Measurements from ENCODE around the gene PEAK3. TPM values are rescaled to one million over a fixed set of nuclear protein-coding genes. Genes with fewer than 3 reads are reported as not detected.
A peak's percentile ranks its signal among the peaks of the same experiment; 100 is the strongest.

PEAK3 gene
- total and polyA plus RNA-seq, 9 of the 15 experiments (the other 6 are each of a cell fraction or from before 2014, with no cell fraction given), result 0.07 to 0.40 TPM; not detected in 7

DNA sequence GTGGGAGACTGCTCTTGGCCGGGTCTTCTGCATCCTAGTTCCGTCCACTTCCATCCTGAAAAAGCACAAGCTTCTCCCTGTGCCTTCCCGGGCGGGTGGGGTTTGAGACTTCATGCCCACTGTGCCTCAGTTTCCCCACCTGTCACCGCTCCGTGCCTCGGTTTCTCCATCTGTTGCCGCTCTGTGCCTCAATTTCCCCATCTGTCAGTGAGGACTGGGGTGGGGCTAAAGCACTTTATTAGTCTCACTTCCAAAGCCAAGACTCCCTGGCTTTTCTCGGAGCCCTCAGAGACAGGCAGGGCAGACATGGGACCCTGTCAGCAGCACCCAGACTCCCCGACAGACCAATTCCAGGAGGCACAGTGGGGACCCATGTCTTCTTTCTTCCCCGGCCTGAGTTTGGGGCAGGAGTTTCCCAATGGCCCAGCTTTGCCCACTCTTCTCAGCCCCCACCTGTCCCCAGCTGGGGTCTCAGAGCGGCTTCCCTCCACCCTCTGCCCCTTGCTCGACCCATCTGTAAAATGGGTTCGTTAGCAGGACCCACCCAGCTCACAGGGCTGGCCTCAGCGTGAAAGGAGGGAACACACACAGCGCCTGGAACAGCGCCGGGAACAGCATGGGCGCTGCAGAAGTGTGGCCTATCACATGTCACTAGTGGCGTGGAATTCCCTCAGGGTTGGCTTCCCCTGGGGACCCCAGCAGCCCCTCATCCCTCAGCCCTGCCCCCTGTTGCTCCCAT is 4.6 kb upstream of the PEAK3 start (continued):
- TF ChIP-seq, protein P1, sequence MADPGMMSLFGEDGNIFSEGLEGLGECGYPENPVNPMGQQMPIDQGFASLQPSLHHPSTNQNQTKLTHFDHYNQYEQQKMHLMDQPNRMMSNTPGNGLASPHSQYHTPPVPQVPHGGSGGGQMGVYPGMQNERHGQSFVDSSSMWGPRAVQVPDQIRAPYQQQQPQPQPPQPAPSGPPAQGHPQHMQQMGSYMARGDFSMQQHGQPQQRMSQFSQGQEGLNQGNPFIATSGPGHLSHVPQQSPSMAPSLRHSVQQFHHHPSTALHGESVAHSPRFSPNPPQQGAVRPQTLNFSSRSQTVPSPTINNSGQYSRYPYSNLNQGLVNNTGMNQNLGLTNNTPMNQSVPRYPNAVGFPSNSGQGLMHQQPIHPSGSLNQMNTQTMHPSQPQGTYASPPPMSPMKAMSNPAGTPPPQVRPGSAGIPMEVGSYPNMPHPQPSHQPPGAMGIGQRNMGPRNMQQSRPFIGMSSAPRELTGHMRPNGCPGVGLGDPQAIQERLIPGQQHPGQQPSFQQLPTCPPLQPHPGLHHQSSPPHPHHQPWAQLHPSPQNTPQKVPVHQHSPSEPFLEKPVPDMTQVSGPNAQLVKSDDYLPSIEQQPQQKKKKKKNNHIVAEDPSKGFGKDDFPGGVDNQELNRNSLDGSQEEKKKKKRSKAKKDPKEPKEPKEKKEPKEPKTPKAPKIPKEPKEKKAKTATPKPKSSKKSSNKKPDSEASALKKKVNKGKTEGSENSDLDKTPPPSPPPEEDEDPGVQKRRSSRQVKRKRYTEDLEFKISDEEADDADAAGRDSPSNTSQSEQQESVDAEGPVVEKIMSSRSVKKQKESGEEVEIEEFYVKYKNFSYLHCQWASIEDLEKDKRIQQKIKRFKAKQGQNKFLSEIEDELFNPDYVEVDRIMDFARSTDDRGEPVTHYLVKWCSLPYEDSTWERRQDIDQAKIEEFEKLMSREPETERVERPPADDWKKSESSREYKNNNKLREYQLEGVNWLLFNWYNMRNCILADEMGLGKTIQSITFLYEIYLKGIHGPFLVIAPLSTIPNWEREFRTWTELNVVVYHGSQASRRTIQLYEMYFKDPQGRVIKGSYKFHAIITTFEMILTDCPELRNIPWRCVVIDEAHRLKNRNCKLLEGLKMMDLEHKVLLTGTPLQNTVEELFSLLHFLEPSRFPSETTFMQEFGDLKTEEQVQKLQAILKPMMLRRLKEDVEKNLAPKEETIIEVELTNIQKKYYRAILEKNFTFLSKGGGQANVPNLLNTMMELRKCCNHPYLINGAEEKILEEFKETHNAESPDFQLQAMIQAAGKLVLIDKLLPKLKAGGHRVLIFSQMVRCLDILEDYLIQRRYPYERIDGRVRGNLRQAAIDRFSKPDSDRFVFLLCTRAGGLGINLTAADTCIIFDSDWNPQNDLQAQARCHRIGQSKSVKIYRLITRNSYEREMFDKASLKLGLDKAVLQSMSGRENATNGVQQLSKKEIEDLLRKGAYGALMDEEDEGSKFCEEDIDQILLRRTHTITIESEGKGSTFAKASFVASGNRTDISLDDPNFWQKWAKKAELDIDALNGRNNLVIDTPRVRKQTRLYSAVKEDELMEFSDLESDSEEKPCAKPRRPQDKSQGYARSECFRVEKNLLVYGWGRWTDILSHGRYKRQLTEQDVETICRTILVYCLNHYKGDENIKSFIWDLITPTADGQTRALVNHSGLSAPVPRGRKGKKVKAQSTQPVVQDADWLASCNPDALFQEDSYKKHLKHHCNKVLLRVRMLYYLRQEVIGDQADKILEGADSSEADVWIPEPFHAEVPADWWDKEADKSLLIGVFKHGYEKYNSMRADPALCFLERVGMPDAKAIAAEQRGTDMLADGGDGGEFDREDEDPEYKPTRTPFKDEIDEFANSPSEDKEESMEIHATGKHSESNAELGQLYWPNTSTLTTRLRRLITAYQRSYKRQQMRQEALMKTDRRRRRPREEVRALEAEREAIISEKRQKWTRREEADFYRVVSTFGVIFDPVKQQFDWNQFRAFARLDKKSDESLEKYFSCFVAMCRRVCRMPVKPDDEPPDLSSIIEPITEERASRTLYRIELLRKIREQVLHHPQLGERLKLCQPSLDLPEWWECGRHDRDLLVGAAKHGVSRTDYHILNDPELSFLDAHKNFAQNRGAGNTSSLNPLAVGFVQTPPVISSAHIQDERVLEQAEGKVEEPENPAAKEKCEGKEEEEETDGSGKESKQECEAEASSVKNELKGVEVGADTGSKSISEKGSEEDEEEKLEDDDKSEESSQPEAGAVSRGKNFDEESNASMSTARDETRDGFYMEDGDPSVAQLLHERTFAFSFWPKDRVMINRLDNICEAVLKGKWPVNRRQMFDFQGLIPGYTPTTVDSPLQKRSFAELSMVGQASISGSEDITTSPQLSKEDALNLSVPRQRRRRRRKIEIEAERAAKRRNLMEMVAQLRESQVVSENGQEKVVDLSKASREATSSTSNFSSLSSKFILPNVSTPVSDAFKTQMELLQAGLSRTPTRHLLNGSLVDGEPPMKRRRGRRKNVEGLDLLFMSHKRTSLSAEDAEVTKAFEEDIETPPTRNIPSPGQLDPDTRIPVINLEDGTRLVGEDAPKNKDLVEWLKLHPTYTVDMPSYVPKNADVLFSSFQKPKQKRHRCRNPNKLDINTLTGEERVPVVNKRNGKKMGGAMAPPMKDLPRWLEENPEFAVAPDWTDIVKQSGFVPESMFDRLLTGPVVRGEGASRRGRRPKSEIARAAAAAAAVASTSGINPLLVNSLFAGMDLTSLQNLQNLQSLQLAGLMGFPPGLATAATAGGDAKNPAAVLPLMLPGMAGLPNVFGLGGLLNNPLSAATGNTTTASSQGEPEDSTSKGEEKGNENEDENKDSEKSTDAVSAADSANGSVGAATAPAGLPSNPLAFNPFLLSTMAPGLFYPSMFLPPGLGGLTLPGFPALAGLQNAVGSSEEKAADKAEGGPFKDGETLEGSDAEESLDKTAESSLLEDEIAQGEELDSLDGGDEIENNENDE (IDR thresholded peaks at IDR 0.05; ENCODE audit: low read depth, low read length), result no peak
- no peak for TF ChIP-seq ZNF143 (CRISPR knock-in tag; IDR thresholded peaks at IDR 0.05)
- TF ChIP-seq HOXB6 (CRISPR knock-in tag; IDR thresholded peaks at IDR 0.05; ENCODE audit: borderline replicate concordance), result no peak
- no peak for TF ChIP-seq U2AF2 (optimal IDR thresholded peaks at IDR 0.05; ENCODE audit: low read depth, low read length)
- TF ChIP-seq TEAD1 (CRISPR knock-in tag; IDR thresholded peaks at IDR 0.05), result no peak
- TF ChIP-seq FOXK1 (CRISPR knock-in tag; IDR thresholded peaks at IDR 0.05; ENCODE audit: borderline replicate concordance), result no peak
- TF ChIP-seq SMARCA5 (IDR thresholded peaks at IDR 0.05), result peak; percentile 38; the same call in 1 of the 2 replicates
- no peak for TF ChIP-seq KLF16 (IDR thresholded peaks at IDR 0.05)
- TF ChIP-seq ZNF445 (CRISPR knock-in tag; IDR thresholded peaks at IDR 0.05; ENCODE audit: low read depth), result no peak
- TF ChIP-seq MEIS2 (IDR thresholded peaks at IDR 0.05; ENCODE audit: partially characterized antibody), result no peak
- TF ChIP-seq BCOR (IDR thresholded peaks at IDR 0.05), result peak; percentile 89
- TF ChIP-seq KDM1A (IDR thresholded peaks at IDR 0.05), result peak; percentile 36 to 61; a peak in 2 of 4 replicates
- peak; percentile 58 for TF ChIP-seq RBM25 (IDR thresholded peaks at IDR 0.05; ENCODE audit: low read depth, low read length, severe bottlenecking)
- TF ChIP-seq, protein P2, sequence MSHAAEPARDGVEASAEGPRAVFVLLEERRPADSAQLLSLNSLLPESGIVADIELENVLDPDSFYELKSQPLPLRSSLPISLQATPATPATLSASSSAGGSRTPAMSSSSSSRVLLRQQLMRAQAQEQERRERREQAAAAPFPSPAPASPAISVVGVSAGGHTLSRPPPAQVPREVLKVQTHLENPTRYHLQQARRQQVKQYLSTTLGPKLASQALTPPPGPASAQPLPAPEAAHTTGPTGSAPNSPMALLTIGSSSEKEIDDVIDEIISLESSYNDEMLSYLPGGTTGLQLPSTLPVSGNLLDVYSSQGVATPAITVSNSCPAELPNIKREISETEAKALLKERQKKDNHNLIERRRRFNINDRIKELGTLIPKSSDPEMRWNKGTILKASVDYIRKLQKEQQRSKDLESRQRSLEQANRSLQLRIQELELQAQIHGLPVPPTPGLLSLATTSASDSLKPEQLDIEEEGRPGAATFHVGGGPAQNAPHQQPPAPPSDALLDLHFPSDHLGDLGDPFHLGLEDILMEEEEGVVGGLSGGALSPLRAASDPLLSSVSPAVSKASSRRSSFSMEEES (CRISPR knock-in tag; IDR thresholded peaks at IDR 0.05), result no peak
- no peak for TF ChIP-seq ZNF282 (CRISPR knock-in tag; IDR thresholded peaks at IDR 0.05)
- TF ChIP-seq CBX1 (IDR thresholded peaks at IDR 0.05; ENCODE audit: low read depth), result 0 out of 2 replicates have a peak, but pooled peaks have one; percentile 20
